Loucy (cell line): Measurements from ENCODE around the gene GADD45B.

Experiments used
- H2AFZ ChIP-seq: fragments of 200-600 bp; sonication (generic); 2 replicates; pipeline ENCODE4 v1.6.0; 2016; ENCODE audit warnings: antibody characterized with exemption, mild to moderate bottlenecking, low read length, moderate library complexity
- H3F3A ChIP-seq: fragments of 200-600 bp; 2 replicates; pipeline ENCODE4 v1.6.0; 2016; ENCODE audit warnings: antibody characterized with exemption, low read depth, mild to moderate bottlenecking
- H3K27me3 ChIP-seq: fragments of 200-600 bp; sonication (generic); 2 replicates; pipeline ENCODE4 v1.6.1; 2014; ENCODE audit warnings: low read length, mild to moderate bottlenecking; ENCODE audit not compliant: insufficient read depth, poor library complexity, severe bottlenecking
- H3K36me3 ChIP-seq: fragments of 200-600 bp; sonication (generic); 2 replicates; pipeline ENCODE4 v1.6.1; 2016; ENCODE audit warnings: low read length; ENCODE audit not compliant: insufficient read depth
- H3K4me1 ChIP-seq: fragments of 200-600 bp; sonication (generic); 2 replicates; pipeline ENCODE4 v1.5.1; 2014; ENCODE audit warnings: low read length, mild to moderate bottlenecking; ENCODE audit not compliant: insufficient read depth, poor library complexity, severe bottlenecking
- H3K4me2 ChIP-seq: fragments of 200-600 bp; sonication (generic); 2 replicates; pipeline ENCODE4 v1.6.0; 2014; ENCODE audit warnings: antibody characterized with exemption, low read length, low read depth, mild to moderate bottlenecking; ENCODE audit not compliant: poor library complexity, severe bottlenecking
- H3K4me3 ChIP-seq: fragments of 200-600 bp; sonication (generic); 2 replicates; pipeline ENCODE4 v1.5.1; 2014; ENCODE audit warnings: low read length, mild to moderate bottlenecking, mixed read lengths; ENCODE audit not compliant: poor library complexity, severe bottlenecking
- H3K79me2 ChIP-seq: fragments of 200-600 bp; sonication (generic); 2 replicates; pipeline ENCODE4 v1.6.1; 2014; ENCODE audit warnings: low read length; ENCODE audit not compliant: insufficient read depth
- H3K9ac ChIP-seq: fragments of 200-600 bp; sonication (generic); 2 replicates; pipeline ENCODE4 v1.6.0; 2014; ENCODE audit warnings: mild to moderate bottlenecking, low read depth, low read length, moderate library complexity; ENCODE audit not compliant: poor library complexity, severe bottlenecking
- H3K9me2 ChIP-seq: fragments of 200-600 bp; sonication (generic); replicated peaks from 2 replicates; pipeline ENCODE4 v1.6.1; 2016; ENCODE audit warnings: low read depth, low read length, mixed read lengths
- H3K9me3 ChIP-seq: fragments of 200-600 bp; sonication (generic); 2 replicates; pipeline ENCODE4 v1.6.1; 2014; ENCODE audit warnings: mild to moderate bottlenecking, antibody characterized with exemption, low read length, low read depth; ENCODE audit not compliant: insufficient read depth
- H4K20me1 ChIP-seq: fragments of 200-600 bp; sonication (generic); 2 replicates; pipeline ENCODE4 v1.6.0; 2014; ENCODE audit warnings: antibody characterized with exemption, low read length, mild to moderate bottlenecking; ENCODE audit not compliant: insufficient read depth, poor library complexity, severe bottlenecking
- CTCF ChIP-seq: fragments of 200-600 bp; sonication (generic); conservative IDR thresholded peaks from 2 replicates; pipeline ENCODE4 v1.5.1; 2014; ENCODE audit warnings: mild to moderate bottlenecking, antibody characterized with exemption, low read length
- EZH2phosphoT487 ChIP-seq: fragments of 200-600 bp; IDR thresholded peaks from 2 replicates; pipeline ENCODE4 v1.6.1; 2018; ENCODE audit warnings: antibody characterized with exemption, mild to moderate bottlenecking, moderate library complexity, borderline replicate concordance

Gene GADD45B

GRCh38 chr19:2487842-2488241 lies 11.9 kb downstream of the GADD45B start:
- Histone ChIP-seq H3K79me2 (no peaks in the 10 kb centered on the region), H3K27me3 (no peaks in the 10 kb centered on the region), H3K9ac (no peak overlapping the region), H3K4me2 (no peak overlapping the region), H3K4me1 (no peaks in the 10 kb centered on the region), H3K4me3 (no peak overlapping the region), H3K9me2 (no peaks in the 10 kb centered on the region), H3K36me3 (no peaks in the 10 kb centered on the region), H4K20me1 (no peaks in the 10 kb centered on the region), H3F3A (no peaks in the 10 kb centered on the region), H3K9me3 (no peaks in the 10 kb centered on the region), H2AFZ (no peak overlapping the region)
- no peak for TF ChIP-seq CTCF
- TF ChIP-seq EZH2phosphoT487, result no peak

GRCh38 chr19:2488405-2488941 lies 12.5 kb downstream of the GADD45B start:
- Histone ChIP-seq H3K4me1 (no peaks in the 10 kb centered on the region), H2AFZ (no peak overlapping the region), H3K9me2 (no peaks in the 10 kb centered on the region), H3K79me2 (no peaks in the 10 kb centered on the region), H3K4me3 (no peak overlapping the region), H3F3A (no peaks in the 10 kb centered on the region), H4K20me1 (no peaks in the 10 kb centered on the region), H3K27me3 (no peaks in the 10 kb centered on the region), H3K9ac (no peak overlapping the region), H3K4me2 (no peak overlapping the region), H3K9me3 (no peaks in the 10 kb centered on the region), H3K36me3 (no peaks in the 10 kb centered on the region)
- TF ChIP-seq EZH2phosphoT487, result no peak
- no peak for TF ChIP-seq CTCF

GRCh38 chr19:2488942-2489731 lies 13.2 kb downstream of the GADD45B start:
- TF ChIP-seq EZH2phosphoT487, result no peak
- TF ChIP-seq CTCF, result no peak
- no peak overlapping the region for H3K9ac ChIP-seq
- H3K36me3 ChIP-seq, result no peaks in the 10 kb centered on the region
- H2AFZ ChIP-seq, result no peak overlapping the region
- H3K4me3 ChIP-seq, result no peak overlapping the region
- H3K27me3 ChIP-seq, result no peaks in the 10 kb centered on the region
- H3K79me2 ChIP-seq, result no peaks in the 10 kb centered on the region
- no peaks in the 10 kb centered on the region for H3K9me3 ChIP-seq
- no peaks in the 10 kb centered on the region for H3K4me1 ChIP-seq
- no peaks in the 10 kb centered on the region for H4K20me1 ChIP-seq
- no peaks in the 10 kb centered on the region for H3K9me2 ChIP-seq
- H3F3A ChIP-seq, result no peaks in the 10 kb centered on the region
- H3K4me2 ChIP-seq, result no peak overlapping the region
